ENCODE measurements around the gene HSD11B1L. TPM values are rescaled to one million over a fixed set of nuclear protein-coding genes. Genes with fewer than 3 reads are reported as not detected.
A peak's percentile ranks its signal among the peaks of the same experiment; 100 is the strongest.
"Not testable (repeated sequence)": the region's sequence is repeated elsewhere in the genome, so short reads cannot be mapped to it uniquely, and the experiment has no call there.

HSD11B1L gene
- total RNA-seq, 2 donors from 2014 or later, result 3.8 to 4.0 TPM

DNA sequence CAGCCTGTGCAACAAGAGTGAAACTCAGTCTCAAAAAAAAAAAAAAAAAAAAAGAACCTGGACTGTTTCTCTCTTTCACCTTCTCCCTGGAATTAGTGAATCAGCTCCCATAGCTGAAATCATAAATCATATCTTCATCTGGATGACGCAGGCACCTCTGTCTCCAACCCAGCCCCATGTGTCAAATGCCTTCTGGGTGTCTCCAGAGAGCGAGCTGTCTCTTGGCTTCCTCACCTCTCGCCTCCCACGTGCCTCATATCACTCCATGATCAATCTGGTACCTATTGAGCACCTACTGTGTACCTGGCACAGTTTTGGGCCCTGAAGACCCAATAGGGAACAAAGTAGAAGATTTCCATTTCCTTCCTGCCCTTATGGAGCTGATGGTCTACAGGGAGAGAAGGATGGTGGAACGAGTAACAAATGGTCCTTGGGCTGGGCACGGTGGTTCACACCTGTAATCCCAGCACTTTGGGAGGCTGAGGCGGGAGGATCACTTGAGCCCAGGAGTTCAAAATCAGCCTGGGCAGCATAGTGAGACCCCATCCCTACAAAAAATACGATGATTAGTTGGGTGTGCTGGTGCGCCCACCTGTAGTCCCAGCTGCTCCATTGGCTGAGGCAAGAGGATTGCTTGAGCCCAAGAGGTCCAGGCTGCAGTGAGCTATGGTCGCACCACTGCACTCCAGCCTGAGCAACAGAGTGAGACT, 2.5 kb downstream of the HSD11B1L start:
- no peak for DNase-seq (ENCODE audit: low spot score)
- intact Hi-C loops (cut with DNase I), result no loop called here

DNA sequence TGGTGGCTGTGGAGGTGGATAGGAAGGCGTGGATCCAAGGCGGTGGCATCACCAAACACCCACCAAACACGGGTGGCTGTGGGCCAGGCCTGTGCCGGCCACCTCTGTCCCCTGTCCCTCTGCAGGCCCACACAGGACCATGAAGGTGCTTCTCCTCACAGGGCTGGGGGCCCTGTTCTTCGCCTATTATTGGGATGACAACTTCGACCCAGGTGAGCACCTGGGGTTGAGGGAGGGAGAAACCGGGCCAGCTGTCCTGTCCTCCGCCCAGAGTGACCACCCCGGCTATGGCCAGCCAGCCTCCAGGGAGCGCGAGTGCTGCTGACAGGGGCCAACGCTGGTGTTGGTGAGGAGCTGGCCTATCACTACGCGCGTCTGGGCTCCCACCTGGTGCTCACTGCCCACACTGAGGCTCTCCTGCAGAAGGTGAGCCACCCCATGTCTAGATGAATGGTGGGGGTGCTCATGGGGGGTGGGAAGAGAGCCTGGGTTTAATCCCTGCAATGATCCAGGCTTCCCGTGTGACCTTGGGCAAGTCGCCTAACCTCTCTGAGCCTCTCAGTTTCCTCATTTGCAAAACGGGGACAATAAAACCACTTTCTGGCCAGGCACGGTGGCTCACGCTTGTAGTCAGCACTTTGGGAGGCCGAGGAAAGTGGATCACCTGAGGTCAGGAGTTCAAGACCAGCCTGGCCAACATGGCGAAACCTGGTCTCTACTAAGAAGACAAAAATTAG, 4.0 kb downstream of the HSD11B1L start:
- intact Hi-C loops (cut with DNase I), result no loop called here
- DNase-seq (ENCODE audit: low spot score), result no peak

DNA sequence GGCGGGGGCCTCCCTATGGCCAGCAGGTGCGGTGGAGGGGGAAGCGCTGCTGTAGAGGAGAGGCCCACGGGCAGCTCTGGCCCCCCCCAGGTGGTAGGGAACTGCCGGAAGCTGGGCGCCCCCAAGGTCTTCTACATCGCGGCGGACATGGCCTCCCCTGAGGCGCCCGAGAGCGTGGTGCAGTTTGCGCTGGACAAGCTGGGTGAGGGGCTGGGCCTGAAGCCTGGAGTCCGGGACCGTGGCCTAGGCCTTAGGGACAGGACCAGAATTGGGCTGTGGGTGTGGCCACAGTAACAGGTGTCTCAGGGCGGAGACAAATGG, 5.5 kb downstream of the HSD11B1L start:
- DNase-seq (ENCODE audit: low spot score), result no peak
- intact Hi-C loops (cut with DNase I), result no loop called here

- intact Hi-C loops (cut with DNase I), result no loop called here
- DNase-seq (ENCODE audit: low spot score), result peak; percentile 100
These were observed 6.0 kb downstream of the HSD11B1L start for GRCh38 chr19:5686647-5687359.

- intact Hi-C loops (cut with DNase I), result no loop called here
- DNase-seq (ENCODE audit: low spot score), result peak; percentile 76
These were observed 6.8 kb downstream of the HSD11B1L start for GRCh38 chr19:5687360-5688198.

DNA sequence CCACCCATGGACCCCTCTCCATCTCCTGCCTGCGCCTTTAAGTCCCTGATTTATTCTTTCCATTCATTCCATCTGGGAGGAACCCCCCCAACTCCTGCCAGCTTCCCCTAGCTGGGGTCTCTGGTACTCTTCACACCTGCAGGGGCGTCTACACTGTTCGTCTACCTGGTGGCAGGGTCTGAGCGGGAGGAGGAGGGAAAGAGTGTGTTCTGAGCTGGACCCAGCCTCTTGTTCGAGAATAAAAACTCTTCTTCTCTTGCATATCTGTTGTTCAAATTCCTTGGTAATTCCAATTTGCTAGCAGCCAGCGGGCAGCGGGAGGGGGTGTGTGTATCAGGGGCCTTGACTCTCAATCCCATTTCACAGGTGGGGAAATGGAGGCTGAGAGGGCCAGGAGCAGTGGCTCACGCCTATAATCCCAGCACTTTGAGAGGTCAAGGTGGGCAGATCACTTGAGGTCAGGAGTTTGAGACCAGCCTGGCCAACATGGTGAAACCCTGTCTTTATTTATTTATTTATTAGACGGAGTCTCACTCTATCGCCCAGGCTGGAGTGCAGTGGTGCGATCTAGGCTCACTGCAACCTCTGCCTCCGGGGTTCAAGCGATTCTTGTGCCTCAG, 7.5 kb downstream of the HSD11B1L start:
- DNase-seq (ENCODE audit: low spot score), result peak; percentile 64
- intact Hi-C loops (cut with DNase I), result not testable (repeated sequence)

DNA sequence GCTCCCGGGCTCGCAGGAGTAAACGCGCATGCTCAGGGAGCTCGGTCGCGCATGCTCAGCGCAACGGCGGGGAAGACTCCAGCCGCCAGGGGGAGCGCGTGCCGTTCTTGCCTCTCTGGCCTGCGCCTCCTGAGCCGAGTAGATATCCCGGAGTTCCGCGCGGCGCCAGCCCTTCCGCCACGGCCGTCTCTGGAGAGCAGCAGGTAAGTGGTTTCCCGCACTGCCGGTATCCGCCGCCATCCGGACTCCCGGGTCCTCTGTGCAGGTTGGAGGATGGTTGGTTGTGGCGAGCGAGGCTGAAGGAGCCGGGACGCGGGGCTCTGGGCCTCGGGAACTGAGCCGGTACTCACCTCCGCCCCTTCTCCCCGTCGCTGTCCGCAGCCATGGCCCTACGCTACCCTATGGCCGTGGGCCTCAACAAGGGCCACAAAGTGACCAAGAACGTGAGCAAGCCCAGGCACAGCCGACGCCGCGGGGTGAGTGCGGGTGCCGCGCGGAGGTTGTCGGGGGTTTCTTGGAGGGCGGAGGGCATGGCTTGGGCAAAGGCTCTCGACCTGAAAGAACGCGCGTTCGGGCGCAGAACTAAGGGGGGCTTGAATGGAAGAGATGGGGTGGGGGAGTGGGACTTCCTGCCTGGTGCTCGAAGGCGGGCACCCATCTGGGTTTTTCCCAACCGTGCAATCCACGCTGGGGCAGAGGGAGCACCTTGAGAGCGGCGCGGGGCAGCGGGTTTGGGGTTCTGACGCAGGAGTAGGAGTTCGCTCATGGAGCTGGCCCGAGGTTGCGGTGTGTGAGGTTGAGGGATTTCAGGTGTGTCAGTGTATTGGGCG, 9.5 kb downstream of the HSD11B1L start, which contains the start of gene RPL36:
RPL36 (plus strand) TSS at position 171 of the 830 bp plus-strand sequence; CDS start at position 384, 213 bp downstream.
- intact Hi-C loops (cut with DNase I), result no loop called here
- peak; percentile 100 for DNase-seq (ENCODE audit: low spot score)

DNA sequence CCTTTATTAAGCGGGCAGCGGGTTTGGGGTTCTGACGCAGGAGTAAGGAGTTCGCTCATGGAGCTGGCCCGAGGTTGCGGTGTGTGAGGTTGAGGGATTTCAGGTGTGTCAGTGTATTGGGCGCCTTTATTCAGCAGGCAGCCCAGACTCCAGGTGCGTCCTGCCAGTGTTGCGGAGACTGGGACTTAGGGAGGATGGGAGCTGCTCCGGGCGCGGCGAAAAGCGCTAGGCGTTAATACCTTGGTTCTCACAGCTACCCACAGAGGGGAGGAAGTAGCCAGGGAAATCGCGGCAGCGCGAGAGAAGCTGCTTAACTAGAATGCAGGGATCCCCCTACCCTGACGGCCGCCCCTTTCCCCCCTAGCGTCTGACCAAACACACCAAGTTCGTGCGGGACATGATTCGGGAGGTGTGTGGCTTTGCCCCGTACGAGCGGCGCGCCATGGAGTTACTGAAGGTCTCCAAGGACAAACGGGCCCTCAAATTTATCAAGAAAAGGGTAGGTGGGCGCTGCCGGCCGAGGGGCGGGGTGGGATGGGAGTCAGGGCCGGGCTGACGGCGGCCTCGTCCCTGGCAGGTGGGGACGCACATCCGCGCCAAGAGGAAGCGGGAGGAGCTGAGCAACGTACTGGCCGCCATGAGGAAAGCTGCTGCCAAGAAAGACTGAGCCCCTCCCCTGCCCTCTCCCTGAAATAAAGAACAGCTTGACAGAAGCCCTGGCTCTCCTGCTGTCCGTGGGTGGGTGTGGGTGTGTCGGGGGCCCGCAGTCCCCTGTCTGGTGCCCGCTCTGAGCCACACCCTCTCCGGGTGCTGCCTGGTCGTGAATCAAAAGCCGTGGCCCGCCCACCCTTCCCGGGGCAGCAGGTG, 10.4 kb downstream of the HSD11B1L start:
- DNase-seq (ENCODE audit: low spot score), result peak; percentile 90
- intact Hi-C loops (cut with DNase I), result no loop called here

GRCh38 chr19:5691822-5692722, 11.2 kb downstream of the HSD11B1L start:
- intact Hi-C loops (cut with DNase I), result no loop called here
- peak; percentile 73 for DNase-seq (ENCODE audit: low spot score)

GRCh38 chr19:5692723-5693194, 11.9 kb downstream of the HSD11B1L start:
- no peak for DNase-seq (ENCODE audit: low spot score)
- intact Hi-C loops (cut with DNase I), result no loop called here

- peak; percentile 61 for DNase-seq (ENCODE audit: low spot score)
These were observed 12.7 kb downstream of the HSD11B1L start for GRCh38 chr19:5693195-5694166.

DNA sequence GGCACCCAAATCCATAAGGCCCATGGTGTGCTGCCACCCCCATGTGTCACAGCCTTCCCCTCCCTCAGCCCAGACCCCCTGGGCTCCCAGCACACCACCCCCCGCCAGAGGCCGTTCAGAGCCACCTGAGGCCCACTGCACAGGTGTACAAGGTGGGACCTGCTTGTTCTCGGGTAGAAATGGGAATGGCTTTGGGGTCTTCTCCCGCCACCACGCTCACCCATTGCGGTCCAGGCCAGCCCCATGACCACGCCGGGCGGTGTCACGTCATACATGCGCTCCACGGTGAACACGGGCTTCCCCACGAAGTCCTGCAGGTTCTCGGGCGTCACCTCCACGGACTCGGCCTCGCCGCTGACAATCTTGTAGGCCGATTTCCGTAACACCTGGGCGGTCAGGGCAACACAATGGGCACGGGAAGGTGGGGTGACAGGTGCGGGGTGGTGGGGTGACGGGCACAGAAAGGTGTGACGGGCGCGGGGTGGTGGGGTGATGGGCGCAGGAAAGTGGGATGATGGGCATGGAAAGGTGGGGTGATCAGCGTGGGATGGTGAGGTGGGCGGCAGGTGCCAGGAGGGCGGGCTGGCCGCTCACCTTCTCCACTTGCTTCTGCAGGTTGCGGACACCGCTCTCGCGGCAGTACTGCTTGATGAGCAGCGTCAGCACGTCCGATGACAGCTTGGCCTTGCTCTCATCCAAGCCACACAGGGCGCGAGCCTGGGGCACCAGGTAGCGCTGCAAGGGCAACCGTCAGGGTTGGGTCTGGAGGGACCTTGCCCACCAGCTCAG, 13.5 kb downstream of the HSD11B1L start:
- intact Hi-C loops (cut with DNase I), result no loop called here
- peak; percentile 80 for DNase-seq (ENCODE audit: low spot score)

More at GRCh38 chr19:5693195-5694166, 12.7 kb downstream of the HSD11B1L start:
- intact Hi-C loops (cut with DNase I), result no loop called here

DNA sequence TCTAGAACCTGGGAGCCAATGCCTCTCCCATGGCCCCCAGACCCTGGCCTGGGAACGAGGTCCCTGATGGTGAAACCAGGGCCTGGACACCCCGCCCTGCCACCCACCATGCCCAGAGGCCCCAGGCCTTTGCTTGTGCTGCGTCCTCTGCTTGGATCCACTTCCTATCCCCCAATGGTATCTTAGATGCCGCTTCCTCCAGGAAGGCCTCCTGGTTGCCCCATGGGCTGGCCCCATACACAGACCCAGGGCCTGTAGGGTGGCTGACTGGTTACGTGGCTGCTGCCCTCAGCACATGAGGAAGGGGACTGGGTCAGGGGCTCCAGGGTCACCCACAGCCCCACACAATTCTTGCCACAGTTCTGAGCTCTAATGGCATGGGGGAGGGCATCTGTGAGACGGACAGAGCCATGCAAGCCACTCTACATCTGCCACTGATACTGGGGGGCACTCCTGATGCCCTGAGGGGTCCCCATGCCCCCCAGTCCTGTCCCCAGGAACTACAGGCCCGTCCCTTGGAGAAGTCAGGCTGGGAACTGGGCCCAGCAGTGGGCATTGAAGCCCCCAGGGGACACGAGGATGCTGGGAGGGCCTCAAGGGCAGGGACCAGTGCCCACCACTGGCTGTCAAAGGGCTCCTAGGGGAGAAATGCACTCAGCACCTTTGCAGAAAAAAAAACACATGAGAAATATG, 14.3 kb downstream of the HSD11B1L start:
- DNase-seq (ENCODE audit: low spot score), result peak; percentile 58
- intact Hi-C loops (cut with DNase I), result no loop called here
